Measurements from ENCODE around the gene ENTPD5.

GRCh38 chr14:73935666-73936065 is 83.4 kb downstream of the ENTPD5 start:
- TF ChIP-seq ZNF138 (CRISPR knock-in tag; conservative IDR thresholded peaks at IDR 0.05) (no peak), TEAD1 (CRISPR knock-in tag; IDR thresholded peaks at IDR 0.05) (no peak), MAX (CRISPR knock-in tag; IDR thresholded peaks at IDR 0.05) (no peak), CTCF (IDR thresholded peaks at IDR 0.05) (no peak), NFYB (CRISPR knock-in tag; conservative IDR thresholded peaks at IDR 0.05; ENCODE audit: low read depth) (no peak)

Data from WTC11 (cell line).